GM10266 (cell line): ENCODE measurements around the gene TRANK1.

Source experiments
- DNase-seq: peaks from one replicate; pipeline ENCODE4 v3.0.0; 2012; ENCODE audit errors: extremely low spot score
- TF ChIP-seq, protein P1 (sequence below): IDR thresholded peaks from 2 replicates; pipeline ENCODE4 v1.5.1; 2012; ENCODE audit warnings: mild to moderate bottlenecking, low read depth; ENCODE audit not compliant: control insufficient read depth, insufficient read depth; ENCODE audit errors: missing control alignments

TRANK1 gene

DNA sequence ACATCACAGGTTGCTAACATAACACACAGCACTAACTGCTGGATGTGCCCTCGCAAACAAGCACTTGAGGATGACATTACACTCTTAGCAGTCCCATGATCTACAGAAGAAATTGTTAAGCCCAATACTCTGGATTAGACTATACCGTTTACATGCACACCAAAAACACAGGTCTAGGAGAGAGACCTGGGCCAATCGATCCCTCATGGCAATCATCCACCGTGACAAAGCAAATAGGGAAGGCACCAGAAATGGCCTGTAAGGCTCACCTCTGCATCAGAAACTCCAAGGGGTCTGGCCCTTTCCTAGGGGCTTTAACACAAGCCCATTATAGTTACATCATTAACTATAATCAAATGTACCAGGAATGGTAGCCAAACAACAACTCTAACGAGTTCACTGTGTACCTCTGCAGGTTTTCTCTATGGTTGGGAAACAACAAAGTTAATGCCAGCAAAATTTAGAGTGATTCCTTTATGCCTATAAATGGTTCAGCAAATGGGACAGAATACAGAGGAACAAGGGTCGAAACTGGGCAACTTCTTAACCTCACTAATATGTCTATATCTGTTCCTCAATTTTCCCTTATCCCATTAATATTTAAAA is 18.5 kb downstream of the TRANK1 start:
- no peak for DNase-seq
- TF ChIP-seq, protein P1, sequence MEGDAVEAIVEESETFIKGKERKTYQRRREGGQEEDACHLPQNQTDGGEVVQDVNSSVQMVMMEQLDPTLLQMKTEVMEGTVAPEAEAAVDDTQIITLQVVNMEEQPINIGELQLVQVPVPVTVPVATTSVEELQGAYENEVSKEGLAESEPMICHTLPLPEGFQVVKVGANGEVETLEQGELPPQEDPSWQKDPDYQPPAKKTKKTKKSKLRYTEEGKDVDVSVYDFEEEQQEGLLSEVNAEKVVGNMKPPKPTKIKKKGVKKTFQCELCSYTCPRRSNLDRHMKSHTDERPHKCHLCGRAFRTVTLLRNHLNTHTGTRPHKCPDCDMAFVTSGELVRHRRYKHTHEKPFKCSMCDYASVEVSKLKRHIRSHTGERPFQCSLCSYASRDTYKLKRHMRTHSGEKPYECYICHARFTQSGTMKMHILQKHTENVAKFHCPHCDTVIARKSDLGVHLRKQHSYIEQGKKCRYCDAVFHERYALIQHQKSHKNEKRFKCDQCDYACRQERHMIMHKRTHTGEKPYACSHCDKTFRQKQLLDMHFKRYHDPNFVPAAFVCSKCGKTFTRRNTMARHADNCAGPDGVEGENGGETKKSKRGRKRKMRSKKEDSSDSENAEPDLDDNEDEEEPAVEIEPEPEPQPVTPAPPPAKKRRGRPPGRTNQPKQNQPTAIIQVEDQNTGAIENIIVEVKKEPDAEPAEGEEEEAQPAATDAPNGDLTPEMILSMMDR, result no peak

DNA sequence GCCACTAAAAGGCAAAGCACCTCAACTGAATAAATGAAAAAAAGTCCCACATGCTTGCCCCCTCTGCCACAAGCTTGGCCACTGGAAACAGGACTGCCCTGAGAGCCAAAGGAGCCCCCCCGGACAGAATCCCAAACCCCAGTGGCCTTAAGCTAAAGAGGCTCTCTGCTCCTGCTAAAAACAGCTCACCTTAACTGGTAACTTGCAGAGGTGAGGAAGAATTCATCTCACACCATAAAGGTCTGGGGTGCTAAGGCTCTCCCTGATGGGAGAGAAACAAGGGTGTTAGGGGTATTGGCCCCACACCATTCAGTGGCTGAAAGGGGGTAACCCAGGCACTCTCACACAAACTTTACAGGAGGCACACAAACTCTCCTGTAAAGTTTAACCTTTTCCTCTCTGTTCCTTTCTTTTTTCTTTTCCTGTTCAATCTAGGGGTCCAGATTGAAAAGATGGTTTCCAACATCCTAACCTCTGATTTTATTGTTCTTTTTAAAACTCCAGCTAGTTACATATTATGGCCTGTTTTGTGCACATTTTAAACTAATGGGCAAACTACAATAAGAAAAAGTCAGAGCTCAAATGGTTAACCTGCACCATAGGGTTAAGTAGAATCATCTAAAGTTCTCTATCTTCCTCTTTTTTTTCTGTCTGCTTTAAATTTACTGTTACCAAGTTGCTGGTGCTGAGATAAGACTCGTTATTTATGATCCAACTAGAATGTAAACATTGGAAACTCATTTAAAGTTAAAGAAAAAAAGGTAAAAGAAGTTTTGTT is 19.9 kb downstream of the TRANK1 start:
- TF ChIP-seq, protein P1, result no peak
- DNase-seq, result no peak

DNA sequence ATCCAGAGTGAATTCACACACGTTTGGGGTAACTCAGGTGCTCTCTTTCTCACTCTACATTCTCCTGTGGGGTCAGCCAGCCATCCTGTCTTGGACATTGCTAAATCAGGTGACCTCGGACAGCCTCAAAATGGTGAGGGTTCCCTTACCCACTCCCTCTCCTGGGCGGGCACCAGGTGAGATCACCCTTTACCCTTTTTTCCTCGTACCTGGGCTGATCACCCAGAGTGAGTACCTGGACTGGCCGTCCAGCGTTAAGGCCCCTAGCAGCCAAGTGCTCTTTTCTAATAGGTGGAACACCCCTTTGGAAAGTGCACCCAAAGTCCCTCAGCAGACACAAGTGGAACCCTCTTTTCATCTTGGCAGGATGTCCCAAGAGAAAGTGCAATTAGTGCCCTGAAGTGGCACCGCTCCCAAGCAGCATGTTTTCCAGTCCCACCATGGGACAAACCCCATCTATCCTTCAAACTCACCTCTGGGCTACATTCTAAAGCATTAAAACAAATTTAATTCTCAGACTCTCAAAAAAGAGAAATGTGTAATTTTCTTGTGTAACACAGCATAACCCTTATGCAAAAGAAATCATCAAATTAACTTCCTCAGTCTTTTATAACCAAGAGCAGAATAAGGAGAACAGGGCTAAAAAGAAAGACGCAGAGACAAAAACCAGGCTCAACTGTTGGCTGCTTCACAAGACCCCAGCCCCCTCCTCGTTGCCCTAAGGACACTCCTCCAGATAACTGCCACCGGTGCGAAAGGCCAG is 20.7 kb downstream of the TRANK1 start:
- DNase-seq, result no peak

DNA sequence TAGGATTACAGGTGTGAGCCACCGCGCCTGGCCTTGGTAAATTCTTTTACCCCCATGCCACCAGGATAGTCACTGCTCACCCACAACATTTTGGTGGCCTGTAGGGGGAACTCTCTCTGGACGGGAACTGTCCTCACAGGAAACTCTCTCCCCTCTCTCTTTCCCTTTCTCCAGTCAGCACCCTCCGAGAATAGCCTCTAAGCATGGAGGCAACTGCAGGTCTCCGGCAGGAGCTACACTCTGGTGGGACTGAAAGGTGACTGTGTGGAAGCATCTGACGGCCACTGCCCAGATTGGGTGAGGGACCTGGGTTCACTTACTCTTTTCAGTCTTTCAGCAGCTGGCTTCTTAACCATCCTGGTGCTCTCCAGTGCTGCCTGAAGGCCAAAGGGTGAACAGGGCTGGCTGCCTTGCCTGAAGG is 21.3 kb downstream of the TRANK1 start:
- no peak for DNase-seq
- TF ChIP-seq, protein P1, result no peak

More for the DNA sequence above, 20.7 kb downstream of the TRANK1 start:
- TF ChIP-seq, protein P1, result no peak

DNA sequence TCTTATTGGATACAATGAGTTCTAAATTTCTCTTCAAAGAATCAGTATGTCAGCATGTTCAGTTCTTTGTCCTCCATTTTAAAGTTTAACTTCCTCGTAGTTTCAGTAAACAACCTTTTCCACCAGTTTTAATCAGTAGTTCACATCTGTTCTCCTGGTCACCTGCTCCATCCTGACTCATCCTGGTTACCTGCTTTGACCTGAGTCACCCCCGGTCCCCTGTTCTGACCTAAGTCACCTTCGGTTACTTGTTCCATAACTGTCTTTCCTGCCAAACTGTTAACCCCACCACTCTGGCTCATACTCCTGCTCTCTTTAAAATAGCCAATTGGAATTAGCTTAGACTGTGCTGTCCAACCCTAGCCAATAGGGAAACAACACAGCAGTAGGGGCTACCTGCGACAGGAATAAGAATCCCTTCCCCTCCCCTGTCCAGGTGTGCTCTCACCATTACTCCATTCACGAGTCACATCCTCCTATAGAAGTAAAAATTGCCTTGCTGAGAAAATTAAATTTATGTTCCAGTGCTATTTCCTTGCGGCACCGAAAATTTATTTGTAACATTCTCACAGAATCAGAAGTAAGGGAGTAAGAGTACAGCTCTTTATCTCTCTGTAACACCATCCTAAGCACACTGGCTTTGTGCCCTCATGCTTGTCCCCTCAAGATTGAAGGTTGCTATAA is 23.8 kb downstream of the TRANK1 start:
- TF ChIP-seq, protein P1, result no peak
- no peak for DNase-seq

DNA sequence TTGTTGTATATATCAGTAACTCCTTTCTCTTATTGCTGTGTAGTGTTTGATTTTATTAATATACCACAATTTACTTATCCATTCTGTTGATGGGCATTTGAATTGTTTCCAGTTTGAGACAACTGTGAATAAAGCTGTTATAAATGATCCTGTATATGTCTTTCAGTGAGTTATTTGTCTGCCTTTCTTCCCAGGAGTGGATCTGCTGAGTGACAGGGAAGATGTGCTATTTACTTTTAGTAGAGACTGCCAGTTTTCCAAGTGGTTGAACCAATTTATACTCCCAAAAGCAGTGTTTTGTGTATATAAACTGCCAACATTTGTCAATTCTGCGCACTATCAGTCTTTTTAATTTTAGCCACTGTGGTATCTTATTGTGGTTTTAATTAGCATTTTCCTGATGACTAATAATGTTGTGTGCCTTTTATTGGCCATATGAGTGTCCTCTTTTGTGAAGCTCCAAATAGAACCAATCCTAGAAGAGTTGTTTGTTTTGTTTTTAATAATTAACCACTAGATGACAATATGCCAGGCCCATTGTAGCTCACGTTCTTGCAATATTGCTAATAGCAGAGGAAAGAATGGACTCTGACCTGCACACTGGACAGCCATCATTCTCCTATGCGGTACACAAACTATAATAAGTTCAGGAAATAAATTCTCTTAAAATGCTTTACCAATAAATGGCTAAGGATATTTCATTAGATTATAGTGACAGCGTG is 25.3 kb downstream of the TRANK1 start:
- TF ChIP-seq, protein P1, result no peak
- DNase-seq, result no peak
